IMR-90 (cell line): ENCODE measurements around the gene CTAGE1. TPM values are rescaled to one million over a fixed set of nuclear protein-coding genes. Genes with fewer than 3 reads are reported as not detected.

ENCODE experiments used
- ATAC-seq: fragments of 200-7000 bp; cut with Tn5 transposase; 2 replicates; pipeline ENCODE4 v1.9.1; 2020; ENCODE audit warnings: low read depth, mild to moderate bottlenecking, moderate library complexity
- BruUV-seq: library from RNA; stranded (reverse); fragments of 400-500 nt; replicated peaks from 2 replicates; lab custom pipeline; 2021; lab: Mats Ljungman, UMichigan
- CTCF ChIA-PET: fragments of 300-600 bp; formaldehyde crosslinking; extraction: SDS; loops from one replicate; lab custom pipeline; 2021; ENCODE audit warnings: antibody characterized with exemption; lab: Yijun Ruan, JAX
- POLR2A ChIA-PET: fragments of 300-600 bp; sonication (Branson Sonifier 250); formaldehyde crosslinking; loops from one replicate; lab custom pipeline; 2022; ENCODE audit warnings: antibody characterized with exemption; ENCODE audit not compliant: unreplicated experiment; lab: Charles Lee
- DNase-seq: peaks from one replicate; pipeline ENCODE4 v3.0.0; 2013
- H2AFZ ChIP-seq: replicated peaks from 2 replicates; pipeline ENCODE3; 2013; ENCODE audit warnings: low read length, mild to moderate bottlenecking; ENCODE audit not compliant: poor library complexity
- H2AK5ac ChIP-seq: 2 replicates; pipeline ENCODE4 v1.6.1; 2013; ENCODE audit warnings: low read depth, low read length, inconsistent platforms
- H2AK9ac ChIP-seq: replicated peaks from 2 replicates; pipeline ENCODE3; 2013; ENCODE audit warnings: mild to moderate bottlenecking, low read depth, low read length, moderate library complexity; ENCODE audit not compliant: poor library complexity
- H2BK120ac ChIP-seq: 2 replicates; pipeline ENCODE4 v1.6.1; 2013; ENCODE audit warnings: low read depth, low read length, inconsistent platforms
- H2BK15ac ChIP-seq: 3 replicates; pipeline ENCODE4 v1.6.1; 2013; ENCODE audit warnings: low read depth, low read length, inconsistent platforms
- H2BK20ac ChIP-seq: 2 replicates; pipeline ENCODE4 v1.6.1; 2013; ENCODE audit warnings: low read depth, mild to moderate bottlenecking, inconsistent platforms, low read length, moderate library complexity
- H2BK5ac ChIP-seq: 2 replicates; pipeline ENCODE4 v1.6.1; 2013; ENCODE audit warnings: mild to moderate bottlenecking, low read depth, low read length, inconsistent platforms; ENCODE audit not compliant: poor library complexity, severe bottlenecking
- H3K14ac ChIP-seq: replicated peaks from 2 replicates; pipeline ENCODE4 v1.6.1; 2013; ENCODE audit warnings: low read depth, low read length, inconsistent platforms
- H3K18ac ChIP-seq: 2 replicates; pipeline ENCODE4 v1.6.1; 2013; ENCODE audit warnings: low read depth, low read length, control low read depth
- H3K23ac ChIP-seq: 2 replicates; pipeline ENCODE4 v1.6.1; 2013; ENCODE audit warnings: low read depth, low read length, inconsistent platforms
- H3K27ac ChIP-seq: 2 replicates; pipeline ENCODE4 v1.5.1; 2013; ENCODE audit warnings: mild to moderate bottlenecking, control low read depth, low read length; ENCODE audit not compliant: insufficient read depth
- H3K27me3 ChIP-seq: 2 replicates; pipeline ENCODE4 v1.6.1; 2013; ENCODE audit warnings: low read length; ENCODE audit not compliant: control insufficient read depth, insufficient read depth
- H3K36me3 ChIP-seq: 2 replicates; pipeline ENCODE4 v1.6.1; 2013; ENCODE audit warnings: low read length, mixed read lengths; ENCODE audit not compliant: control insufficient read depth, insufficient read depth
- H3K4ac ChIP-seq: 2 replicates; pipeline ENCODE4 v1.6.1; 2013; ENCODE audit warnings: low read depth, low read length, inconsistent platforms
- H3K4me1 ChIP-seq: 2 replicates; pipeline ENCODE4 v1.6.1; 2013; ENCODE audit warnings: low read length, mixed read lengths; ENCODE audit not compliant: control insufficient read depth, insufficient read depth
- H3K4me2 ChIP-seq: 2 replicates; pipeline ENCODE4 v1.6.1; 2013; ENCODE audit warnings: low read depth, mild to moderate bottlenecking, control low read depth, low read length, moderate library complexity
- H3K4me3 ChIP-seq: 2 replicates; pipeline ENCODE4 v1.5.1; 2013; ENCODE audit warnings: low read depth, mild to moderate bottlenecking, control low read depth, low read length, moderate library complexity; ENCODE audit not compliant: insufficient read depth
- H3K56ac ChIP-seq: 2 replicates; pipeline ENCODE4 v1.6.1; 2013; ENCODE audit warnings: low read length, inconsistent platforms; ENCODE audit not compliant: insufficient read depth; ENCODE audit errors: extremely low read depth
- H3K79me1 ChIP-seq, 2 experiments: 2 replicates each; pipeline ENCODE4 v1.6.1; 2013; ENCODE audit warnings: low read length in 2 of 2, inconsistent platforms in 1 of 2, low read depth in 1 of 2
- H3K9ac ChIP-seq: 2 replicates; pipeline ENCODE4 v1.6.1; 2013; ENCODE audit warnings: low read depth, low read length, control low read depth
- H3K9me1 ChIP-seq: 2 replicates; pipeline ENCODE4 v1.6.1; 2013; ENCODE audit warnings: low read length, inconsistent platforms; ENCODE audit not compliant: insufficient read depth
- H3K9me3 ChIP-seq: 2 replicates; pipeline ENCODE4 v1.6.1; 2013; ENCODE audit warnings: low read length; ENCODE audit not compliant: control insufficient read depth, insufficient read depth
- H4K20me1 ChIP-seq: 2 replicates; pipeline ENCODE4 v1.6.1; 2013; ENCODE audit warnings: low read length, inconsistent platforms; ENCODE audit not compliant: insufficient read depth
- H4K5ac ChIP-seq: 2 replicates; pipeline ENCODE4 v1.6.1; 2013; ENCODE audit warnings: mild to moderate bottlenecking, low read depth, low read length, control low read depth
- H4K8ac ChIP-seq, 2 experiments: 2 replicates each; pipeline ENCODE4 v1.6.1; 2013; ENCODE audit warnings: low read depth in 2 of 2, low read length in 2 of 2, control low read depth in 1 of 2, inconsistent platforms in 1 of 2
- H4K91ac ChIP-seq: 2 replicates; pipeline ENCODE4 v1.6.1; 2013; ENCODE audit warnings: low read depth, low read length, inconsistent platforms; ENCODE audit not compliant: insufficient read depth
- BHLHE40 ChIP-seq: fragments of 150-350 bp; IDR thresholded peaks from 2 replicates; pipeline ENCODE4 v1.6.1; 2016; ENCODE audit warnings: mild to moderate bottlenecking, low read depth, low read length
- CEBPB ChIP-seq: IDR thresholded peaks from 2 replicates; pipeline ENCODE4 v1.6.1; 2012; ENCODE audit warnings: low read depth, low read length, improper control_type of control experiment
- CHD1 ChIP-seq: IDR thresholded peaks from 2 replicates; pipeline ENCODE4 v1.6.1; 2012; ENCODE audit warnings: low read depth, low read length, improper control_type of control experiment
- CTCF ChIP-seq: conservative IDR thresholded peaks from 2 replicates; pipeline ENCODE4 v1.5.1; 2012; ENCODE audit warnings: mild to moderate bottlenecking, low read depth, low read length, improper control_type of control experiment
- ELK1 ChIP-seq: fragments of 150-350 bp; IDR thresholded peaks from 2 replicates; pipeline ENCODE4 v1.6.1; 2016; ENCODE audit warnings: low read depth, mild to moderate bottlenecking, low read length, moderate library complexity, borderline replicate concordance
- FOS ChIP-seq: fragments of 150-350 bp; IDR thresholded peaks from 2 replicates; pipeline ENCODE4 v1.6.1; 2016; ENCODE audit warnings: low read depth, low read length
- MAFK ChIP-seq: IDR thresholded peaks from 2 replicates; pipeline ENCODE4 v1.6.1; 2012; ENCODE audit warnings: low read depth, low read length, improper control_type of control experiment
- MAZ ChIP-seq: IDR thresholded peaks from 2 replicates; pipeline ENCODE4 v1.6.1; 2012; ENCODE audit warnings: low read depth, mild to moderate bottlenecking, low read length, improper control_type of control experiment, moderate library complexity, borderline replicate concordance
- MXI1 ChIP-seq: IDR thresholded peaks from 2 replicates; pipeline ENCODE4 v1.6.1; 2012; ENCODE audit warnings: low read depth, mild to moderate bottlenecking, low read length, moderate library complexity, borderline replicate concordance
- NFE2L2 ChIP-seq: fragments of 150-350 bp; IDR thresholded peaks from 2 replicates; pipeline ENCODE4 v1.6.1; 2016; ENCODE audit warnings: low read depth, mild to moderate bottlenecking, low read length
- POLR2A ChIP-seq: IDR thresholded peaks from 2 replicates; pipeline ENCODE4 v1.6.1; 2012; ENCODE audit warnings: mild to moderate bottlenecking, low read depth, low read length
- RAD21 ChIP-seq: IDR thresholded peaks from 2 replicates; pipeline ENCODE4 v1.6.1; 2012; ENCODE audit warnings: low read length, improper control_type of control experiment
- RCOR1 ChIP-seq: IDR thresholded peaks from 2 replicates; pipeline ENCODE4 v1.6.1; 2012; ENCODE audit warnings: mild to moderate bottlenecking, low read length, improper control_type of control experiment; ENCODE audit not compliant: insufficient replicate concordance
- RFX5 ChIP-seq: IDR thresholded peaks from 2 replicates; pipeline ENCODE4 v1.8.0; 2012; ENCODE audit warnings: low read depth, mild to moderate bottlenecking, low read length, moderate library complexity
- SMC3 ChIP-seq: fragments of 150-350 bp; IDR thresholded peaks from 2 replicates; pipeline ENCODE4 v1.6.1; 2016; ENCODE audit warnings: low read depth, mild to moderate bottlenecking, antibody characterized with exemption, low read length, moderate library complexity
- USF2 ChIP-seq: fragments of 150-350 bp; IDR thresholded peaks from 2 replicates; pipeline ENCODE4 v1.6.1; 2017; ENCODE audit warnings: mild to moderate bottlenecking, antibody characterized with exemption, low read length, low read depth
- WGBS, 2 experiments: methylation state at CpG; one replicate each; pipeline versions ENCODE4 v1.1.5 to v1.1.7; 2013; ENCODE audit warnings: missing lambda C conversion rate in 2 of 2; ENCODE audit not compliant: insufficient read length in 1 of 2; ENCODE audit errors: extremely low coverage in 2 of 2; 5-methylcytosine and 5-hydroxymethylcytosine counted together
- dilution Hi-C: fragments of 300-500 bp; cut with HindIII; formaldehyde crosslinking; loops from one replicate; pipeline ENCODE4 v1.14.3; 2018; ENCODE audit warnings: low sequenced_read_pairs; ENCODE audit not compliant: unreplicated experiment
- in situ Hi-C: fragments of 300-500 bp; cut with MboI; formaldehyde crosslinking; loops from 3 replicates; pipeline ENCODE4 v1.14.3; 2019; ENCODE audit warnings: low sequenced_read_pairs, inconsistent platforms, mixed read lengths
- intact Hi-C: fragments of 100-400 bp; cut with micrococcal nuclease; formaldehyde crosslinking; loops from 2 replicates; pipeline ENCODE4 v1.10.0; 2022
- polyA plus RNA-seq, 3 experiments: library from polyadenylated mRNA; depleted of rRNA; stranded (reverse); fragments of >200 nt; gene quantifications; 2 replicates each; pipeline ENCODE4 v1.2.3, GENCODE V29; 2012; ENCODE audit warnings: low replicate concordance in 1 of 3
- total RNA-seq: library from RNA; depleted of rRNA; stranded (reverse); fragments of >200 nt; gene quantifications from 2 replicates; pipeline ENCODE4 v1.2.3, GENCODE V29; 2012

The CTAGE1 gene
- total and polyA plus RNA-seq, 2 of the 4 experiments (the other 2 are of a cell fraction), result 0.09 TPM; not detected in 1

- Histone ChIP-seq H2AFZ (no peak overlapping the region), H3K23ac (no peak overlapping the region), H4K8ac (no peak overlapping the region), H4K20me1 (no peaks in the 10 kb centered on the region), H2BK5ac (no peak overlapping the region), H3K27me3 (no peaks in the 10 kb centered on the region; the same call in 1 of the 2 replicates), H2AK5ac (no peak overlapping the region), H2BK15ac (no peak overlapping the region), H3K36me3 (no peaks in the 10 kb centered on the region), H2BK20ac (no peak overlapping the region), H2BK120ac (no peak overlapping the region), H3K9me1 (no peaks in the 10 kb centered on the region; the same call in 1 of the 2 replicates), H3K9me3 (peaks cover 3% of the 10 kb centered on the region; the same call in 1 of the 2 replicates), H3K4me3 (no peak overlapping the region), H3K79me1 (no peaks in the 10 kb centered on the region), H3K56ac (no peak overlapping the region), H3K4me2 (no peak overlapping the region), H4K91ac (no peak overlapping the region), H3K4ac (no peak overlapping the region), H3K14ac (no peak overlapping the region), H3K27ac (no peak overlapping the region), H2AK9ac (no peak overlapping the region), H3K9ac (no peak overlapping the region), H3K4me1 (peaks cover 1% of the 10 kb centered on the region; the same call in 1 of the 2 replicates), H4K5ac (no peak overlapping the region), H3K18ac (no peak overlapping the region)
- no peak for DNase-seq
- in situ Hi-C loops, result no loop called here
- no peak for TF ChIP-seq MAFK
- no peak for TF ChIP-seq CEBPB
- no peak for TF ChIP-seq RFX5
- no peak for TF ChIP-seq CHD1
- no peak for TF ChIP-seq CTCF
- no peak for TF ChIP-seq SMC3
- TF ChIP-seq POLR2A, result no peak
- TF ChIP-seq RCOR1, result no peak
- no peak for TF ChIP-seq USF2
- TF ChIP-seq RAD21, result no peak
- no peak for TF ChIP-seq BHLHE40
- no peak for TF ChIP-seq ELK1
- no peak for TF ChIP-seq NFE2L2
- TF ChIP-seq FOS, result no peak
- no peak for TF ChIP-seq MXI1
- no peak for TF ChIP-seq MAZ
- ChIA-PET CTCF (no interaction called here), POLR2A (no interaction called here)
- no TSS peak for BruUV-seq
- intact Hi-C loops, result no loop called here
- no CpG with 5 or more reads among the region's 3 CpGs for WGBS, 2 experiments
- no peak for ATAC-seq
- dilution Hi-C loops, result no loop called here
Measured at GRCh38 chr18:22408059-22408458, 9.7 kb downstream of the CTAGE1 start.
